ENCODE results near the gene SPRR2F.

The SPRR2F gene

DNA sequence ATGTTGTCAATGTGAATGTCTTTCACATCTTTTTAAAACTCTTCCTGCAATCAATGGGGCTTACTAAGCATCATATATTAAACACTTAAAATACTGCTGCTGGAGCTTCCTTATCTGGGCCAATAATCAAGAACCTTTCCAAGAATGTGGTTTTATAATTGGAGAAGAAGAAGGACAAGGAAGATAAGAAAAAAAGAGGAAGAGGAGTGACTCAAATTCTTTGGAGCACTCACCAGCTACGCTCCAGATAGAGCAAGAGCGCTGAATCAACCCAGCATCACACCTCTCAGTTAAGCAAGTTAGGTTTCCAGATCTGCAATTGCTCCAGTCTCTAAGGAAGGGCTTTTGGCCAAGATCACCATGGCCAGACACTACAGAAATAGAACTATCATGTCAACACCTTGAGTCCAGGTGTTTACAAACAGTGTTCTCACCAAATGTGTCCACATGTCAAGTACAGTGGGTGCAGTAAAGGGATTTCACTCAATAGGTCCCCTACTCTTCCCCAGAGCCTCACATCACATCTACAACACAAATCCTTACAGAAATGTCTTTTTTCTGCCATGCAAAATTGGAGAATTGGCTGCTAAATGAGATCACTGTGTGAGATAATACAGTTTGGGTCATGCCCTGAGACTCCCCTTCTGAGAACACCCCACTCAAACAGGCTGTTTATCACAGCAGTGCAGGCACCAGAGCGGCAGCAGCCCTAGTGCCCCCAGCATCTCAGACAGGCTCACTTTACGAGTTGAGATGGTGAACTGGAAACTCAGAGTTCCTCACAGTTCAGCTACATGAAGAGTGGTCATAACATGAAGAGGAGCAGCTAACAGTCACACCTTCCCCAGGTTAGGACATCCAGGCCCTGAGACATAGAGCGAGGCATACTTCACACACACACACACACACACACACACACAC, 40.2 kb downstream of the SPRR2F start:
- no peak for DNase-seq (ENCODE audit: low read depth)

DNA sequence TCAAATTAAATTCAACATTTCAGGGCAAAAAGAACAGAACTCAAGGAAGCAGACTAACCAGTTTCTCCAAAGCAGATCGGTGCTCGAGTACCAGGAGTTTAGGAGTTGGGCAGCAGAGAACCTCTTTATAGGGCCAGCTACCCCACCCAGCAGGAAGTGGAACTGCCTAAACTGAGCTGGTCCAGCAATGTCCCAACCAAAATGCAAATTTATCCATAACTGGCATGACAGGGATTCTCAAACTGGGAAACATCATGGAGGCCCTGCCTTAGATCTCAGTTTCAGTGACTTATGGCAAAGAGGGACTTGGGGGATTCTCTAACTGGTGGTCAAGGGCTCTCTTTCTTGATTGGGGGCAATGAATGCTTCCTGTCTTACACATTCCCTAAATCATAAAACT, 41.8 kb downstream of the SPRR2F start, which contains the start of gene SPRR2B:
Gene SPRR2B, minus strand, starts transcription at position 101 of the 400 bp plus-strand sequence. CDS start 772 bp downstream, outside the sequence.
- DNase-seq (ENCODE audit: low read depth): no peak

GRCh38 chr1:153070243-153070642, 43.1 kb downstream of the SPRR2F start:
- DNase-seq (ENCODE audit: low read depth): no peak
